Cardiac muscle cell (in vitro differentiated cells and primary cell): Measurements from ENCODE around the gene SGPP1. TPM values are rescaled to one million over a fixed set of nuclear protein-coding genes. Genes with fewer than 3 reads are reported as not detected.

Experiments
- DNase-seq, 2 donors: peaks; one replicate each; pipeline versions ENCODE4 v3.0.0 to v3.0.0-alpha.2; 2010 to 2017; ENCODE audit warnings: low read depth in 1 of 2, low spot score in 1 of 2
- H3K27ac ChIP-seq: fragments of 200-600 bp; sonication (generic); 2 replicates; pipeline ENCODE4 v1.5.1; 2016
- H3K27me3 ChIP-seq: fragments of 200-600 bp; sonication (generic); 2 replicates; pipeline ENCODE4 v1.6.0; 2016; ENCODE audit warnings: control low read depth
- H3K36me3 ChIP-seq: fragments of 200-600 bp; sonication (generic); 2 replicates; pipeline ENCODE4 v1.5.1; 2016; ENCODE audit warnings: control low read depth
- H3K4me1 ChIP-seq: fragments of 200-600 bp; sonication (generic); 2 replicates; pipeline ENCODE4 v1.8.1; 2017; ENCODE audit warnings: low read depth, mild to moderate bottlenecking, mixed run types
- H3K4me3 ChIP-seq: fragments of 200-600 bp; sonication (generic); 2 replicates; pipeline ENCODE4 v1.5.1; 2016; ENCODE audit warnings: mild to moderate bottlenecking
- H3K9me3 ChIP-seq: fragments of 200-600 bp; sonication (generic); 2 replicates; pipeline ENCODE4 v1.5.1; 2017; ENCODE audit warnings: low read depth, mild to moderate bottlenecking, control low read depth
- CTCF ChIP-seq: IDR thresholded peaks from 2 replicates; pipeline ENCODE4 v1.5.1; 2012; ENCODE audit warnings: low read depth, mild to moderate bottlenecking, low read length
- polyA plus RNA-seq: library from polyadenylated mRNA; unstranded; fragments of >200 nt; fragmentation: Nextera tagmentation; extraction: Ambion mirVana; gene quantifications from 2 replicates; pipeline ENCODE4 v1.2.1, GENCODE V29; 2016
- total RNA-seq: library from RNA; depleted of rRNA; stranded (reverse); fragments of >200 nt; gene quantifications from 2 replicates; pipeline ENCODE4 v1.2.3, GENCODE V29; 2016

SGPP1 gene
- total and polyA plus RNA-seq, 2 experiments from 2014 or later, result 10.6 to 12.2 TPM

GRCh38 chr14:63654346-63654745, 73.5 kb downstream of the SGPP1 start:
- H3K4me1 ChIP-seq, result no peaks in the 10 kb centered on the region

GRCh38 chr14:63652406-63652805, 75.5 kb downstream of the SGPP1 start:
- Histone ChIP-seq H3K27ac (no peak overlapping the region), H3K4me3 (no peak overlapping the region), H3K36me3 (no peaks in the 10 kb centered on the region), H3K9me3 (no peaks in the 10 kb centered on the region), H3K27me3 (no peaks in the 10 kb centered on the region), H3K4me1 (no peaks in the 10 kb centered on the region)
- no peak for TF ChIP-seq CTCF
- no peak for DNase-seq

More at GRCh38 chr14:63654346-63654745, 73.5 kb downstream of the SGPP1 start:
- no peak for DNase-seq
- Histone ChIP-seq H3K27me3 (no peaks in the 10 kb centered on the region), H3K36me3 (no peaks in the 10 kb centered on the region), H3K27ac (no peak overlapping the region), H3K9me3 (no peaks in the 10 kb centered on the region), H3K4me3 (no peak overlapping the region)
- TF ChIP-seq CTCF, result no peak

- no peak for TF ChIP-seq CTCF
- H3K9me3 ChIP-seq, result no peaks in the 10 kb centered on the region
- no peak overlapping the region for H3K27ac ChIP-seq
- no peaks in the 10 kb centered on the region for H3K36me3 ChIP-seq
- DNase-seq, result peak in 1 of 2 donors; percentile 51
- no peak overlapping the region for H3K4me3 ChIP-seq
- no peaks in the 10 kb centered on the region for H3K27me3 ChIP-seq
- no peaks in the 10 kb centered on the region for H3K4me1 ChIP-seq
Measured at GRCh38 chr14:63650256-63650952, 77.5 kb downstream of the SGPP1 start.

GRCh38 chr14:63647696-63648410, 80.0 kb downstream of the SGPP1 start:
- DNase-seq, result no peak
- TF ChIP-seq CTCF, result no peak

GRCh38 chr14:63644741-63645140, 83.1 kb downstream of the SGPP1 start:
- Histone ChIP-seq H3K4me3 (no peak overlapping the region), H3K36me3 (no peaks in the 10 kb centered on the region), H3K27me3 (no peaks in the 10 kb centered on the region), H3K4me1 (no peaks in the 10 kb centered on the region), H3K9me3 (no peaks in the 10 kb centered on the region), H3K27ac (no peak overlapping the region)
- DNase-seq, result no peak
- no peak for TF ChIP-seq CTCF

More at GRCh38 chr14:63647696-63648410, 80.0 kb downstream of the SGPP1 start:
- Histone ChIP-seq H3K27me3 (no peaks in the 10 kb centered on the region), H3K4me3 (no peak overlapping the region), H3K36me3 (no peaks in the 10 kb centered on the region), H3K9me3 (no peaks in the 10 kb centered on the region), H3K4me1 (no peaks in the 10 kb centered on the region), H3K27ac (no peak overlapping the region)
